Fibroblast of lung (primary cell): Measurements from ENCODE around the gene AADAT. TPM values are rescaled to one million over a fixed set of nuclear protein-coding genes. Genes with fewer than 3 reads are reported as not detected.

Experiments used
- DNase-seq, 2 donors: peaks; one replicate each; pipeline versions ENCODE4 v3.0.0 to v3.0.0-alpha.2; 2010; ENCODE audit warnings: low read depth in 2 of 2
- H2AFZ ChIP-seq: 2 replicates; pipeline ENCODE4 v1.5.1; 2012; ENCODE audit warnings: low read length, control low read depth, inconsistent platforms
- H3K27ac ChIP-seq: 2 replicates; pipeline ENCODE4 v1.5.1; 2011; ENCODE audit warnings: low read length, control low read depth; ENCODE audit not compliant: insufficient read depth
- H3K27me3 ChIP-seq: 2 replicates; pipeline ENCODE4 v1.5.1; 2011; ENCODE audit warnings: mild to moderate bottlenecking, low read length; ENCODE audit not compliant: control insufficient read depth, insufficient read depth
- H3K36me3 ChIP-seq: 2 replicates; pipeline ENCODE4 v1.5.1; 2011; ENCODE audit warnings: low read length; ENCODE audit not compliant: control insufficient read depth, insufficient read depth
- H3K4me1 ChIP-seq: 2 replicates; pipeline ENCODE4 v1.5.1; 2011; ENCODE audit warnings: low read length; ENCODE audit not compliant: control insufficient read depth, insufficient read depth; ENCODE audit errors: extremely low read depth
- H3K4me2 ChIP-seq: 2 replicates; pipeline ENCODE4 v1.5.1; 2011; ENCODE audit warnings: low read length, control low read depth; ENCODE audit not compliant: insufficient read depth; ENCODE audit errors: extremely low read depth
- H3K4me3 ChIP-seq, 4 experiments: fragments of 200-600 bp in 1 of 4; sonication (generic) in 1 of 4; replicated peaks in 1 of 4; 2 replicates each; pipeline ENCODE4 v1.5.1; 2011 to 2016; ENCODE audit warnings: low read length in 4 of 4, low read depth in 3 of 4, mild to moderate bottlenecking in 3 of 4, control low read depth in 2 of 4, inconsistent platforms in 1 of 4, mixed read lengths in 1 of 4; ENCODE audit not compliant: insufficient read depth in 1 of 4; ENCODE audit errors: control extremely low read depth in 1 of 4
- H3K79me2 ChIP-seq: 2 replicates; pipeline ENCODE4 v1.5.1; 2012; ENCODE audit warnings: mild to moderate bottlenecking, low read length, inconsistent platforms; ENCODE audit not compliant: control insufficient read depth, insufficient read depth
- H3K9ac ChIP-seq: 2 replicates; pipeline ENCODE4 v1.5.1; 2011; ENCODE audit warnings: mild to moderate bottlenecking, low read length, control low read depth; ENCODE audit not compliant: insufficient read depth
- H3K9me3 ChIP-seq: 2 replicates; pipeline ENCODE4 v1.5.1; 2012; ENCODE audit warnings: low read depth, low read length; ENCODE audit not compliant: control insufficient read depth, insufficient read depth
- H4K20me1 ChIP-seq: 2 replicates; pipeline ENCODE4 v1.5.1; 2011; ENCODE audit warnings: low read length; ENCODE audit not compliant: control insufficient read depth, insufficient read depth; ENCODE audit errors: extremely low read depth
- EZH2 ChIP-seq: IDR thresholded peaks from 2 replicates; pipeline ENCODE4 v1.5.1; 2012; ENCODE audit warnings: low read length, control low read depth, mild to moderate bottlenecking; ENCODE audit errors: missing control alignments
- polyA plus RNA-seq, 2 donors: library from polyadenylated mRNA; depleted of rRNA in 1 of 2; stranded (reverse) in 1 of 2; unstranded in 1 of 2; fragments of >200 nt; gene quantifications; 2 replicates each; pipeline ENCODE4 v1.2.1, GENCODE V29; 2011 to 2012; ENCODE audit warnings: missing spikeins in 1 of 2
- total RNA-seq: library from RNA; depleted of rRNA; stranded (reverse); fragments of >200 nt; gene quantifications from 2 replicates; pipeline ENCODE4 v1.2.1, GENCODE V29; 2014
- TF ChIP-seq, protein P1 (sequence below), 2 donors: IDR thresholded peaks in 1 of 2; conservative IDR thresholded peaks in 1 of 2; 1 replicate in 1 of 2; 2 replicates in 1 of 2; pipeline ENCODE4 v1.5.1; 2011 to 2012; ENCODE audit warnings: low read length in 2 of 2, control low read depth in 1 of 2, inconsistent platforms in 1 of 2, low read depth in 1 of 2, mild to moderate bottlenecking in 1 of 2

The AADAT gene
- total and polyA plus RNA-seq, 2 donors (not counting 1 experiment from before 2014, with no cell fraction given) = 3.5 to 7.6 TPM

DNA sequence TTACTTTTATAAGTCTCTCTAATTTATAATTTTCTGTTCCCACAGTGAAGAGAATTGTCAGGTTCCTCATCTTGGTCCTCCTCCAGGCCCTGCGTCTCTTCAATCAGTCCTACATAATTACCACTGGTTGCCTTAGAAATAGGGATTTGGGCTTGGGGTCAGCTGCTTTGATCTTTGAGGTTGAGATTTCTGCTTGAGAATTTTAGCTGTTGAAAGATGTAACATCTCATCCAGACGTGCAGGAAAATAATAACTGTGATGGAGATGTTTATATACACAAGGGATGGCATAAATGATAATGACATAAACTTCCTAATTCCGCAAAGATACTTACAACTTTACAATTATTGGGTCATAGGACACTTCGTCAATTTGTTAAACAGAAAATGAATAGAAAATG is 30.3 kb downstream of the AADAT start:
- H3K9ac ChIP-seq = no peak overlapping the region
- no peaks in the 10 kb centered on the region for H4K20me1 ChIP-seq
- no peaks in the 10 kb centered on the region for H3K36me3 ChIP-seq
- H3K9me3 ChIP-seq = no peaks in the 10 kb centered on the region
- no peak for DNase-seq
- no peak overlapping the region for H3K4me3 ChIP-seq
- no peak overlapping the region for H3K4me2 ChIP-seq
- no peaks in the 10 kb centered on the region for H3K79me2 ChIP-seq
- no peaks in the 10 kb centered on the region for H3K4me1 ChIP-seq
- TF ChIP-seq, protein P1, sequence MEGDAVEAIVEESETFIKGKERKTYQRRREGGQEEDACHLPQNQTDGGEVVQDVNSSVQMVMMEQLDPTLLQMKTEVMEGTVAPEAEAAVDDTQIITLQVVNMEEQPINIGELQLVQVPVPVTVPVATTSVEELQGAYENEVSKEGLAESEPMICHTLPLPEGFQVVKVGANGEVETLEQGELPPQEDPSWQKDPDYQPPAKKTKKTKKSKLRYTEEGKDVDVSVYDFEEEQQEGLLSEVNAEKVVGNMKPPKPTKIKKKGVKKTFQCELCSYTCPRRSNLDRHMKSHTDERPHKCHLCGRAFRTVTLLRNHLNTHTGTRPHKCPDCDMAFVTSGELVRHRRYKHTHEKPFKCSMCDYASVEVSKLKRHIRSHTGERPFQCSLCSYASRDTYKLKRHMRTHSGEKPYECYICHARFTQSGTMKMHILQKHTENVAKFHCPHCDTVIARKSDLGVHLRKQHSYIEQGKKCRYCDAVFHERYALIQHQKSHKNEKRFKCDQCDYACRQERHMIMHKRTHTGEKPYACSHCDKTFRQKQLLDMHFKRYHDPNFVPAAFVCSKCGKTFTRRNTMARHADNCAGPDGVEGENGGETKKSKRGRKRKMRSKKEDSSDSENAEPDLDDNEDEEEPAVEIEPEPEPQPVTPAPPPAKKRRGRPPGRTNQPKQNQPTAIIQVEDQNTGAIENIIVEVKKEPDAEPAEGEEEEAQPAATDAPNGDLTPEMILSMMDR (conservative IDR thresholded peaks at IDR 0.05 in 1 of 2, IDR thresholded peaks at IDR 0.05 in 1 of 2; ENCODE audit: low read depth in 1 of 2, low read length in 2 of 2) = no peak
- TF ChIP-seq EZH2 = no peak
- H3K27ac ChIP-seq = no peak overlapping the region
- no peaks in the 10 kb centered on the region for H3K27me3 ChIP-seq
- H2AFZ ChIP-seq = no peak overlapping the region

DNA sequence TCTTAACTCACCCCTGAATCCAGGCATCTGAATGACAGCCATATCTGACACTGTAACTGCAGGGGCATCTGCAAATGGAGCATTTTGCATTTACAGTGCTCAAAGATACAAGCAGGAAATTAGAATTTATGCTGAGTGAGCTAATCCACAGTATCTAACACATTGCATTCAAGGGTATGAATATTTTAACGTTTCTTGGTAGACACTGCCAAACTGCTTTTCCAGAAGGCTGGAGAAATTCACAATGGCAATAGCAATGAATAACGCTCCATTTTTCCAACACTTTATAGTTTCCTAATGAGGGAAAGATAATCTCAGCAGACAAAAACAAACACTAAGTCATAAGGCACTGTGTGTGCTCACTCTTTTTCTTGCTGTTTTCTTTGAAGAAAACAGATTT is 30.9 kb downstream of the AADAT start:
- H3K4me1 ChIP-seq = no peaks in the 10 kb centered on the region
- no peaks in the 10 kb centered on the region for H3K79me2 ChIP-seq
- no peaks in the 10 kb centered on the region for H3K27me3 ChIP-seq
- no peak overlapping the region for H3K27ac ChIP-seq
- H3K36me3 ChIP-seq = no peaks in the 10 kb centered on the region
- no peak overlapping the region for H3K4me3 ChIP-seq
- no peaks in the 10 kb centered on the region for H4K20me1 ChIP-seq
- H3K9ac ChIP-seq = no peak overlapping the region
- H2AFZ ChIP-seq = no peak overlapping the region
- no peaks in the 10 kb centered on the region for H3K9me3 ChIP-seq
- TF ChIP-seq, protein P1 (conservative IDR thresholded peaks at IDR 0.05 in 1 of 2, IDR thresholded peaks at IDR 0.05 in 1 of 2; ENCODE audit: low read depth in 1 of 2, low read length in 2 of 2) = no peak
- no peak for TF ChIP-seq EZH2
- H3K4me2 ChIP-seq = no peak overlapping the region
- no peak for DNase-seq

DNA sequence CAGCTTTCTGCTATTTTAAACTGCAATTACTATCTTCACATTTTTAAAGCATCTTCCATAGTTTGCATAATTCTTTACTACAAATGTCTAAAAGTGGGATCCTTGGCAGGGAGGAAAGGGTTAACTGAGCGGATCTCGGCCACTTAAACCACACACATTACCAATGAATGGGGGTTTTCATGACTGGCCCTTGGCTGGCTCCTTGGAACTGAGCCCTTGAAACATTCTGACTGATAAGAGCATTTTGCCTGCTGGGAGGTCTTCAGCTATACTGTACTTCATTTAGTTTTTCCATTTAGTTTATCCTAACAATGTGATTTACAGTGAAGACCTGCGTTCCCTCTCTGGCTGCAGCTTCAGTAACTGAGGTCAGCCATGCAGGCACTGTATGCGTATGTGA is 31.9 kb downstream of the AADAT start:
- Histone ChIP-seq H3K4me2 (no peak overlapping the region), H3K9ac (no peak overlapping the region), H3K4me3 (no peak overlapping the region), H3K79me2 (no peaks in the 10 kb centered on the region), H3K36me3 (no peaks in the 10 kb centered on the region), H2AFZ (no peak overlapping the region), H3K9me3 (no peaks in the 10 kb centered on the region), H3K27ac (no peak overlapping the region), H3K4me1 (no peaks in the 10 kb centered on the region), H4K20me1 (no peaks in the 10 kb centered on the region), H3K27me3 (no peaks in the 10 kb centered on the region)
- TF ChIP-seq, protein P1 (conservative IDR thresholded peaks at IDR 0.05 in 1 of 2, IDR thresholded peaks at IDR 0.05 in 1 of 2; ENCODE audit: low read depth in 1 of 2, low read length in 2 of 2) = no peak
- no peak for TF ChIP-seq EZH2
- peak in 1 of 2 donors; percentile 11 for DNase-seq
